Lower lobe of right lung (tissue), 2 donors: ENCODE results near the gene CFAP54. TPM values are rescaled to one million over a fixed set of nuclear protein-coding genes. Genes with fewer than 3 reads are reported as not detected.

Experiments used
- ATAC-seq, 2 donors: fragments of 200-7000 bp; cut with Tn5 transposase; one replicate each; pipeline ENCODE4 v1.9.1; 2020 to 2022; ENCODE audit warnings: mild to moderate bottlenecking in 2 of 2, moderate library complexity in 2 of 2
- DNase-seq: peaks from one replicate; pipeline ENCODE4 v3.0.0-alpha.2; 2020
- H3K27ac ChIP-seq: fragments of 200-600 bp; one replicate; pipeline ENCODE4 v1.8.0; 2022
- H3K27me3 ChIP-seq: fragments of 200-600 bp; one replicate; pipeline ENCODE4 v1.8.0; 2022; ENCODE audit warnings: low read depth
- H3K36me3 ChIP-seq: fragments of 200-600 bp; one replicate; pipeline ENCODE4 v1.8.0; 2022; ENCODE audit warnings: mild to moderate bottlenecking
- H3K4me1 ChIP-seq: fragments of 200-600 bp; one replicate; pipeline ENCODE4 v1.8.0; 2022
- H3K4me3 ChIP-seq: fragments of 200-600 bp; one replicate; pipeline ENCODE4 v1.8.0; 2022; ENCODE audit warnings: mild to moderate bottlenecking
- H3K9me3 ChIP-seq: fragments of 200-600 bp; one replicate; pipeline ENCODE4 v1.8.0; 2022
- intact Hi-C: fragments of 100-400 bp; cut with DNase I; formaldehyde crosslinking; loops from one replicate; pipeline ENCODE4 v1.11.0; 2022
- total RNA-seq: library from RNA; stranded (reverse); fragmentation: NEBNext Ultra II Directional; extraction: Animal tissue kit (Norgen Biotek cat#: 25700); gene quantifications from one replicate; pipeline ENCODE4 v1.2.1, GENCODE V29; 2021
- TF ChIP-seq, protein P1 (sequence below): fragments of 200-600 bp; IDR thresholded peaks from one replicate; pipeline ENCODE4 v1.8.0; 2022; ENCODE audit warnings: antibody characterized with exemption, mild to moderate bottlenecking
- donor health status: DM: no; HTN: yes; CAD: no; lungs with severe emphysema.

Gene CFAP54
- total RNA-seq, 1 donor from 2014 or later = 7.9 TPM

DNA sequence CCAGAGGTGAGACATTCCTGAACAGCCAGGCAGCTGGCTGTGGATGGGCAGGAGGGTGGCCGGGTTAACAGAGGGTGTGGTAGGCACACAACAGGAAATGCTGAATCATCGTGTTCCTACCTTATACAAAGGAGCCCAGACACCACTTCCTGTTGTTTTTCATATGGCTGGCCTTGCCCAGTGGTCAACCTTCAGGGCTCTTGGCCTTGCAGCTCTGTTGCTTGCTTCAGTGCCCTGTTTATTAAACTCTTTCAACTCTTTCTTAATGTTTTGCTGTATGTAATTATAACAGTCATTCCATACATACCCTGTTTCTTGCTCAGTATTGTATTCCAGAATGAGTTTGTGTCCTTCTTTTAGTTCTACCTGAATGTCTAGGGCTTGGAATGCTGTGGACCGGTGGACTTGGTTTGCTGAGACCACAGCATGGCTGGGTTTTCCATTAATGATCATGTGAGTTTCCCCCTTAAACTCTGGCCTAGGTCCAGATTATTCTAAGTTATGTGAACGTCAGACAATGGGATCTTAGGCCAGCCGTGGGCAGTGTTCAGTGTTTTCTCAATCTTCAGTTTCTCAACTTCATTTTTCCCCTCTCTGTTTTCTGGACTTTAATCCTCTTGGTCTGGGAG is 11.9 kb downstream of the CFAP54 start:
- intact Hi-C loops = no loop called here
- Histone ChIP-seq H3K27me3 (no peaks in the 10 kb centered on the region), H3K27ac (peak overlapping the region; percentile 79), H3K4me1 (peaks cover 19% of the 10 kb centered on the region), H3K4me3 (no peak overlapping the region), H3K9me3 (no peaks in the 10 kb centered on the region), H3K36me3 (no peaks in the 10 kb centered on the region)
- peak; percentile 86 for ATAC-seq
- no peak for DNase-seq
- TF ChIP-seq, protein P1, sequence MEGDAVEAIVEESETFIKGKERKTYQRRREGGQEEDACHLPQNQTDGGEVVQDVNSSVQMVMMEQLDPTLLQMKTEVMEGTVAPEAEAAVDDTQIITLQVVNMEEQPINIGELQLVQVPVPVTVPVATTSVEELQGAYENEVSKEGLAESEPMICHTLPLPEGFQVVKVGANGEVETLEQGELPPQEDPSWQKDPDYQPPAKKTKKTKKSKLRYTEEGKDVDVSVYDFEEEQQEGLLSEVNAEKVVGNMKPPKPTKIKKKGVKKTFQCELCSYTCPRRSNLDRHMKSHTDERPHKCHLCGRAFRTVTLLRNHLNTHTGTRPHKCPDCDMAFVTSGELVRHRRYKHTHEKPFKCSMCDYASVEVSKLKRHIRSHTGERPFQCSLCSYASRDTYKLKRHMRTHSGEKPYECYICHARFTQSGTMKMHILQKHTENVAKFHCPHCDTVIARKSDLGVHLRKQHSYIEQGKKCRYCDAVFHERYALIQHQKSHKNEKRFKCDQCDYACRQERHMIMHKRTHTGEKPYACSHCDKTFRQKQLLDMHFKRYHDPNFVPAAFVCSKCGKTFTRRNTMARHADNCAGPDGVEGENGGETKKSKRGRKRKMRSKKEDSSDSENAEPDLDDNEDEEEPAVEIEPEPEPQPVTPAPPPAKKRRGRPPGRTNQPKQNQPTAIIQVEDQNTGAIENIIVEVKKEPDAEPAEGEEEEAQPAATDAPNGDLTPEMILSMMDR = no peak

DNA sequence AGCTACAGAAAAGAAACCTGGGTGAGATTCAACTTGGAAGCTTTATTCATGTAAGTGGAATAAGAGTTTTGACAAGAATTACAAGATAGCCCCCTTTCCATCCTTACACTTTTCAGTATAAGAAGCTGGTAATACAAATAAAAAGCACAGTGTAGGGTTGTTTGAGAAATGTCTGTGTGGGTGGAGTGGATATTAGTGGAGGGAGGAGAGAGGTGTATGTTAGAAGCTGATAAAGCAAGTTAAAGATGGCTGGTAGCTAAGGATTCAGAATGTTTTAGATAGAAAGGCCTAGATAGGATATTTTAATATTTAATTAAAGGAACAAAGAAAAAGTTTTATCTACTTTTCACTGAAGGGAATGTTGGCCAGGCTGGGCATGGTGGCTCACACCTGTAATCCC is 12.5 kb downstream of the CFAP54 start:
- ATAC-seq (no peak), DNase-seq (no peak)
- no peaks in the 10 kb centered on the region for H3K27me3 ChIP-seq
- intact Hi-C loops = no loop called here
- no peak overlapping the region for H3K4me3 ChIP-seq
- H3K4me1 ChIP-seq = peaks cover 19% of the 10 kb centered on the region
- peak overlapping the region; percentile 79 for H3K27ac ChIP-seq
- TF ChIP-seq, protein P1 = no peak
- H3K36me3 ChIP-seq = no peaks in the 10 kb centered on the region
- no peaks in the 10 kb centered on the region for H3K9me3 ChIP-seq

DNA sequence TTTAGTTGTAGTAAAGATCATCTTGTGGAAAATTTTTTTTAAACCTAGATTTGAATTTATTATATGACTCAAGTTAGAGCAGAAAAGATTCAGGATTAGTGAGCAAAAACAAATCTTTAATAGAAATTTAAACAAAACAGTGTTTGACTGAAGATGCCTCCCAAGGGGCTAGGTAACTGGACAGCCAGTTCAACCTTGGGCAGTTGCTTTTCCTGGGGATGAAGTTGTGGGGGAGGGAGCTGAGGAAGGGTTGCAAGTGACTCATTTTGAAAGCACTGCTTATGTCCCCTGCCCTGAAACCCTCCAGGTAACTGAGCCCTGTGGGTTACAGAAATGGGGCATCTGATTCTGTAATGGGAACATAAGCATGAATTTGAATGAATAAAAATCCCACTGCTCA is 13.1 kb downstream of the CFAP54 start:
- TF ChIP-seq, protein P1 = no peak
- Histone ChIP-seq H3K27ac (peak overlapping the region; percentile 79), H3K27me3 (no peaks in the 10 kb centered on the region), H3K36me3 (no peaks in the 10 kb centered on the region), H3K4me3 (no peak overlapping the region), H3K9me3 (no peaks in the 10 kb centered on the region), H3K4me1 (peaks cover 19% of the 10 kb centered on the region)
- DNase-seq = no peak
- intact Hi-C loops = no loop called here
- no peak for ATAC-seq

DNA sequence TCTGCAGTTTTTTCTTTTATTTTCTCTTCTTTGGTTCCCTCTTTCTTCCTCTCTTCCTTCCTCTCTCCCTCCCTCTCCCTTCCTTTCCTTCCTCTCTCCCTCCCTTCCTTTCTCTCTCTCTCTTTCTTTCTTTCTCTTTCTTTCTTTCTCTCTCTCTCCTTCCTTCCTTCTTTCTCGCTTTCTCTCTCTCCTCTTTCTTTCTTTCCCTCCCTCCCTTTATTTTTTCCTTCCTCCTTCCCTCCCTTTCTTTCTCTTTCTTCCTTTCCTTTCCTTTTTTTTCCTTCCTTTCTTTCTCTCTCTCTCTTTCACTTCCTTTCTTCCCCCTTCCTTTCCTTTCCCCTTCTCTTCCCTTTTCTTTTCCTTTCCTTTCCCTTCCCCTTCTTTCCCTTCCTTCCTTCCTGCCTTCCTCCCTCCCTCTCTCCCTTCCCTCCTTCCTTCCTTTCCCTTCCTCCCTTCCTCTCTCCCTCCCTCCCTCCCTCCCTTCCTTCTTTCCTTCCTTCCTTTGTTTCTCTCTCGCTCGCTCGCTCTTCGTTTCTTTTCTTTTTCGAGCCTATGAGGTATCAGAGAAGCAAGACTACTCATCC is 13.7 kb downstream of the CFAP54 start:
- no peaks in the 10 kb centered on the region for H3K27me3 ChIP-seq
- intact Hi-C loops = no loop called here
- no peak overlapping the region for H3K27ac ChIP-seq

DNA sequence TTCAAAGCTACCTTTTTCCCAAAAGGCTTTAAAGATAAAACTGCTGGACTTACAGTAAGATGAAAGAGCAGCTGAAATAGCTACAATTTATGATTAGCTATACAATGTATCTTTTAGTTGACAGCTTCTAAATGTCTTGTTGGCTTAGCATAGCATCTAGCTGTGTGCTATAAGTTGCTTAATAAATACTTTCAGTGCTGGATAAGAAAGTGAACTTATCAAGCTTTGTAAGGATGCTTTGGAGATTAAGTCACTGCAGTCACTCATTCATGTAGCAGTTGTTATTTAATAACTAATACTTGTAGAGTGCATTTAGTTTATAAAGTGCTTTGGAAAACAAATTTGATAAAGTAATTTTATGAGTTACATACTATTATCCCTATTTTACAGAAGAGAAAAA is 14.6 kb downstream of the CFAP54 start:
- ATAC-seq (no peak), DNase-seq (no peak)
- Histone ChIP-seq H3K4me3 (no peak overlapping the region), H3K27ac (no peak overlapping the region), H3K9me3 (no peaks in the 10 kb centered on the region), H3K36me3 (no peaks in the 10 kb centered on the region), H3K4me1 (peaks cover 19% of the 10 kb centered on the region), H3K27me3 (no peaks in the 10 kb centered on the region)
- TF ChIP-seq, protein P1 = no peak
- intact Hi-C loops = no loop called here

More for the DNA sequence above, 13.7 kb downstream of the CFAP54 start:
- no peak overlapping the region for H3K4me3 ChIP-seq
- TF ChIP-seq, protein P1 = no peak
- H3K36me3 ChIP-seq = no peaks in the 10 kb centered on the region
- DNase-seq = no peak
- ATAC-seq = no peak
- H3K9me3 ChIP-seq = no peaks in the 10 kb centered on the region
- H3K4me1 ChIP-seq = peaks cover 19% of the 10 kb centered on the region
